ENCODE measurements around the gene HTT-AS.
A peak's percentile ranks its signal among the peaks of the same experiment; 100 is the strongest.

Gene HTT-AS

DNA sequence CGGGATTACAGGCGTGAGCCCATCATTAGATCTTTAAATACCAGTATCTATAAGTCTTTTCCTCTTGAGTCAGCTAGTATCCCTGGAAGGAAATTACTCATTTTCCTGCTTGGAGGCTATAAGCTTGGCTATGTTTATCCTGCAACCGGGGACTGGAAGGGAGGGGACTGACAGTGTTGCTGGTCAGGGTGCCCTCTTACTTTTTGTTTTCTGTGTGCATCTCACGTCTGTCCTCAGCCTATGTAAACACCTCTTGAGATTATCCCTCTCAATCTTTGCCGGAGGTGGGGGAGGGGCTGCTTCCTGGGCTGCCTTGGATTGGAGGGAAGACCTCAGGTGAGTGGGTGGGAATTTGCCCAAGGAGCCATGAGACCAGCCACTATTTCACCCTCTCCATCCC is 37.1 kb upstream of the HTT-AS start:
- no peak for DNase-seq (ENCODE audit: low read depth)
- H3K4me3 ChIP-seq (ENCODE audit: low read depth, low read length): no peak overlapping the region
- no peak for TF ChIP-seq CTCF (IDR thresholded peaks at IDR 0.05; ENCODE audit: low read depth, low read length, missing control alignments)
- in situ Hi-C loops (cut with HindIII; ENCODE audit: low sequenced_read_pairs): no loop called here

DNA sequence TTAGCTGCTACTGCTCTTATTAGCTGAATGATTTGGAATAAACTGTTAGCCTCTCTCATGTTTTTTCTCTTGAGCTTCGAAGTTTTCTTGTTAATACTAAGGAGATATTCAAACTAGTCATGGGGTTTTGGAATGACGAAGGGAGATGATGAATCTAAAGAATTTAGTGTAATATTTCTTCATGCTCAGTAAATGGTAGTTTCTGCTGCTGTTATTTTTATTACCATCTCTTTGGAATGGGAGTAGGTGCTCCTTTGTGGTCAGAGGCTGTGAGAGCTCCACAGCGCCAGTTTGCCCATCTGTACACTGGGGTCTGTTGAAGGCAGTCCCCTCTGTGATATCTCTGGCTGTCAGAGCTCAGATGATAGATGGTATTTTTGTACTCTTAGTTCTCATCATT is 33.9 kb upstream of the HTT-AS start:
- in situ Hi-C loops (cut with HindIII; ENCODE audit: low sequenced_read_pairs): no loop called here
- no peak overlapping the region for H3K4me3 ChIP-seq (ENCODE audit: low read depth, low read length)
- DNase-seq (ENCODE audit: low read depth): no peak
- TF ChIP-seq CTCF (IDR thresholded peaks at IDR 0.05; ENCODE audit: low read depth, low read length, missing control alignments): no peak

DNA sequence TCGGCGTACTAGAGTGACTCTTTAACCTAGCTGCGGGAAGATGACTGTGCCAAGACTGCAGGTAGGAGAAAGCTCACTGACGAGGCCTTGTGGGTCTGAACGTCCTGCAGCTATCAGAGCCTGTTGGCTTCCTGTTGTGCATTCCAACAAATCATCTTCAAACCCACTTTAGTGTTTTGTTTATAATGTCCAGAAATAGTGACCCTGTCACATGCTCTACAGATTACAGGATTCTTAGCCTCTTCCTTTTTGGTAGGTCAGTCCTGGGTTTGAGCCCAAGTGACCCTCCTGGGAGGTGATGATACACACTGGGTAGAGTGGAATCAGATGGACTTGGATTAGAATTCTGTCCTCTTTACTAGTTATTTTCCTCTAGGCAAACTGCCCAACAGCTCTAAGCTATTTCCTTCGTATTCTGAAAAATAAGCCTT is 33.4 kb upstream of the HTT-AS start:
- no peak overlapping the region for H3K4me3 ChIP-seq (ENCODE audit: low read depth, low read length)
- no peak for DNase-seq (ENCODE audit: low read depth)
- TF ChIP-seq CTCF (IDR thresholded peaks at IDR 0.05; ENCODE audit: low read depth, low read length, missing control alignments): no peak
- in situ Hi-C loops (cut with HindIII; ENCODE audit: low sequenced_read_pairs): no loop called here

DNA sequence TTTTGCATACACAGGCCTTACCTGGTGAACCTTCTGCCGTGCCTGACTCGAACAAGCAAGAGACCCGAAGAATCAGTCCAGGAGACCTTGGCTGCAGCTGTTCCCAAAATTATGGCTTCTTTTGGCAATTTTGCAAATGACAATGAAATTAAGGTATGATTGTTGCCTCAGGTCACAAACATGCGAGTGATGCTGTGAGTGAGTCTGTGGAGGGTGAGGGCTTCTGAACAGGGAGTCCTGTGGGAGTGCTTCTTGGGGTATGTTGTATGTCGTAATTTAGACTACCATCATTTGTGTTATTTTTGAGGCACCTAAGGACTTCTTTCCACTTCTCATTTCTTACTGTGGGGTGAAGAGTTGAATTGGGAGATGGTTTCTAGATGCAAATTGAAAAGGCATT is 32.9 kb upstream of the HTT-AS start:
- in situ Hi-C loops (cut with HindIII; ENCODE audit: low sequenced_read_pairs): no loop called here
- no peak overlapping the region for H3K4me3 ChIP-seq (ENCODE audit: low read depth, low read length)
- no peak for DNase-seq (ENCODE audit: low read depth)
- no peak for TF ChIP-seq CTCF (IDR thresholded peaks at IDR 0.05; ENCODE audit: low read depth, low read length, missing control alignments)

GRCh38 chr4:3106339-3107186 is 32.2 kb upstream of the HTT-AS start:
- peak; percentile 99 for TF ChIP-seq CTCF (IDR thresholded peaks at IDR 0.05; ENCODE audit: low read depth, low read length, missing control alignments)
- DNase-seq (ENCODE audit: low read depth): peak; percentile 76
- in situ Hi-C loops (cut with HindIII; ENCODE audit: low sequenced_read_pairs): no loop called here
- no peak overlapping the region for H3K4me3 ChIP-seq (ENCODE audit: low read depth, low read length)

- in situ Hi-C loops (cut with HindIII; ENCODE audit: low sequenced_read_pairs): no loop called here
- TF ChIP-seq CTCF (IDR thresholded peaks at IDR 0.05; ENCODE audit: low read depth, low read length, missing control alignments): no peak
- no peak overlapping the region for H3K4me3 ChIP-seq (ENCODE audit: low read depth, low read length)
- no peak for DNase-seq (ENCODE audit: low read depth)
Observed at GRCh38 chr4:3098346-3098745, 24.0 kb upstream of the HTT-AS start.

Measured in astrocyte of the cerebellum (primary cell).